ENCODE measurements around the gene BAIAP2L2. TPM values are rescaled to one million over a fixed set of nuclear protein-coding genes. Genes with fewer than 3 reads are reported as not detected.
A peak's percentile ranks its signal among the peaks of the same experiment; 100 is the strongest.
"Not testable (repeated sequence)": the region's sequence is repeated elsewhere in the genome, so short reads cannot be mapped to it uniquely, and the experiment has no call there.

The BAIAP2L2 gene, protein sequence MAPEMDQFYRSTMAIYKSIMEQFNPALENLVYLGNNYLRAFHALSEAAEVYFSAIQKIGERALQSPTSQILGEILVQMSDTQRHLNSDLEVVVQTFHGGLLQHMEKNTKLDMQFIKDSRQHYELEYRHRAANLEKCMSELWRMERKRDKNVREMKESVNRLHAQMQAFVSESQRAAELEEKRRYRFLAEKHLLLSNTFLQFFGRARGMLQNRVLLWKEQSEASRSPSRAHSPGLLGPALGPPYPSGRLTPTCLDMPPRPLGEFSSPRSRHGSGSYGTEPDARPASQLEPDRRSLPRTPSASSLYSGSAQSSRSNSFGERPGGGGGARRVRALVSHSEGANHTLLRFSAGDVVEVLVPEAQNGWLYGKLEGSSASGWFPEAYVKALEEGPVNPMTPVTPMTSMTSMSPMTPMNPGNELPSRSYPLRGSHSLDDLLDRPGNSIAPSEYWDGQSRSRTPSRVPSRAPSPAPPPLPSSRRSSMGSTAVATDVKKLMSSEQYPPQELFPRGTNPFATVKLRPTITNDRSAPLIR
- not detected for polyA plus RNA-seq

GRCh38 chr22:38110008-38110862, at the start of gene BAIAP2L2:
BAIAP2L2 (minus strand) TSS chr22:38110684; CDS start chr22:38110525, 159 bp downstream.
- Mint-ChIP-seq H3K9me3 (no peaks in the 10 kb centered on the region), H3K27me3 (no peaks in the 10 kb centered on the region), H3K27ac (peak within 1 kb of the TSS in 1 of 3 donors; percentile 74), H3K4me3 (no peak within 1 kb of the TSS), H3K36me3 (peaks cover 5% of the 10 kb centered on the region), H3K4me1 (peaks cover 2 to 4% (median 2%) of the 10 kb centered on the region in 3 donors)

DNA sequence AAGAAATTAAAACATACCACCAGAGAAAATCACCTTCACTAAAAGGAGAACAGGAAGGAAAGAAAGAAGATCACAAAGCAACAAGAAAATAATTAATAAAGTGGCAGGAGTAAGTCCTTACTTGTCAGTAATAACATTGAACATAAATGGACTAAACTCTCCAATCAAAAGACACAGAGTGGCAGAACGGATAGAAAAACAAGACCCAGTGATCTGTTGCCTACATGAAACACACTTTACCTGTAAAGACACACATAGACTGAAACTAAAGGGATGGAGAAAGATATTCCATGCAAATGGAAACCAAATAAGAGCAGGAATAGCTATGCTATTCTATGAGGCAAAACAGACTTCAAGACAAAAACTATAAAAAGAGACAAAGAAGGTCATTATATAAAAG, 45.2 kb upstream of the BAIAP2L2 start:
- Mint-ChIP-seq H3K4me3 (no peak overlapping the region), H3K9me3 (no peaks in the 10 kb centered on the region), H3K36me3 (peaks cover 3% of the 10 kb centered on the region), H3K4me1 (peaks cover 5 to 13% (median 9%) of the 10 kb centered on the region in 3 donors), H3K27ac (no peak overlapping the region), H3K27me3 (no peaks in the 10 kb centered on the region)

DNA sequence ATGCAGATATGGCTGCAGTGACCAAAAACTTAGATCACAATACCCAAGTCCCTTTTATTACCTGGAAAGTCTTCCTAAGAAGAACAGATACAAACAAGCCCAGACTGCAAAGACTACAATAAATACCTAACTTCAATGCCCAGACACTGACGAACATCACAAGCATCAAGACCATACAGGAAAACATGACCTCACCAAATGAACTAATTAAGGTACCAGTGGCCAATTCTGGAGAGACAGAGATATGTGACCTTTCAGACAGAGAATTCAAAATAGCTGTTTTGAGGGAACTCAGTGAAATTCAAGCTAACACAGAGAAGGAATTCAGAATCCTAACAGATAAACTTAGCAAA, 44.1 kb upstream of the BAIAP2L2 start:
- H3K27me3 Mint-ChIP-seq, H3K27ac Mint-ChIP-seq, H3K4me3 Mint-ChIP-seq, H3K36me3 Mint-ChIP-seq, H3K9me3 Mint-ChIP-seq: not testable (repeated sequence)
- peaks cover 3 to 13% (median 8%) of the 10 kb centered on the region in 3 donors for H3K4me1 Mint-ChIP-seq

- Mint-ChIP-seq H3K4me3 (no peak overlapping the region), H3K36me3 (peaks cover 1% of the 10 kb centered on the region), H3K9me3 (no peaks in the 10 kb centered on the region), H3K27me3 (no peaks in the 10 kb centered on the region), H3K27ac (no peak overlapping the region), H3K4me1 (peaks cover 3 to 13% (median 8%) of the 10 kb centered on the region in 3 donors)
Observed at GRCh38 chr22:38153821-38154562, 43.5 kb upstream of the BAIAP2L2 start.

DNA sequence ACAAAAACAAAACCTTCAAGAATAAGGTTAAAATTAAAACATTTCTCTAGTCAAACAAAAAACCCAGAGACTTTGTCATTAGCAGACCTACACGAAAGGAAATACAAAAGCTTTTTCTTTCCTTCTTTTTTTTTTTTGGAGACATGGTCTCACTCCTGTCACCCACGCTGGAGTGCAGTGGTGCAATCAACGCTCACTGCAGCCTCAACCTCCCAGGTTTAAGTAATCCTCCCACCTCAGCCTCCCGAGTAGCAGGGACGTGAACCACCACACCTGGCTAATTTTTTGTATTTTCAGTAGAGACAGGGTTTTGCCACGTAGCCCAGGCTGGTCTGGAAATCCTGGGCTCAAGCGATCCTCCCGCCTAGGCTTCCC, 40.6 kb upstream of the BAIAP2L2 start:
- Mint-ChIP-seq H3K27me3 (no peaks in the 10 kb centered on the region), H3K36me3 (peaks cover 5% of the 10 kb centered on the region), H3K27ac (peak overlapping the region in 1 of 3 donors; percentile 77)

DNA sequence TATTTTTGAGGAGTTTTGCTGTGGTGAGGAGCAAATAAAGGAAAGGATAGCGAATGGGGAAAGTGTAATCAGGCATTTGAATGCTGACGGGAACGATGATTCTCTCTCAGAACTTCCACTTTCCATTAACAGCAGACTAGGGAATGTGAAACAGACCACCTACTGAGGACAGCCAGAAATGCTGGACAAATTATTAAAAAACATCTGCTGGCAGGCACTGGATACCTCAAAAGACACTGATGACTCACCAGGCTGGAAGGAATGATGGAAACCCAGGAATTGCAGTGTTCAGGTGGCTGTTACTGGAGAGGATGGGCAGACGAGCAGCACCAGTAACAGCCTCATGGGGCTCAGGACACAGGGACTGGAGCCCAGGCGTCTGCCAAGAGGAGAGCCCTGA, 37.8 kb upstream of the BAIAP2L2 start:
- H3K36me3 Mint-ChIP-seq = peaks cover 7% of the 10 kb centered on the region
- no peak overlapping the region for H3K27ac Mint-ChIP-seq
- H3K4me3 Mint-ChIP-seq = no peak overlapping the region
- peaks cover 4 to 16% (median 4%) of the 10 kb centered on the region in 3 donors for H3K4me1 Mint-ChIP-seq
- no peaks in the 10 kb centered on the region for H3K27me3 Mint-ChIP-seq
- H3K9me3 Mint-ChIP-seq = no peaks in the 10 kb centered on the region

More for the DNA sequence above, 40.6 kb upstream of the BAIAP2L2 start:
- Mint-ChIP-seq H3K4me1 (peaks cover 1 to 12% (median 4%) of the 10 kb centered on the region in 3 donors), H3K9me3 (no peaks in the 10 kb centered on the region), H3K4me3 (no peak overlapping the region)

DNA sequence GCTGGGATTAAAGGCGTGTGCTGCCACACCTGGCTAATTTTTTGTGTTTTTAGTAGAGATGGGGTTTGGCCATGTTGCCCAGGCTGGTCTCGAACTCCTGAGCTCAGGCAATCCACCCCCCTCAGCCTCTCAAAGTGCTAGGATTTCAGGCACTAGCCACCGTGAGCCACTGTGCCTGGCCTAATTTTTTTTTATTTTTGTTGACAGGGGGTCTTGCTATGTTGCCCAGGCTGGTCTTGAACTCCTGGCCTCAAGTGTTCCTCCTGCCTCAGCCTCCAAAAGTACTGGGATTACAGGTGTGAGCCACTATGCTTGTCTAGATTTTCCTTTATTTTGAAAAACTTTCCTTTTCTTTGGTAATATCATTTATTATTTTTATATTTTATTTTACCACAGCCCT, 35.7 kb upstream of the BAIAP2L2 start:
- not testable (repeated sequence) for H3K27ac Mint-ChIP-seq, H3K9me3 Mint-ChIP-seq, H3K4me3 Mint-ChIP-seq, H3K27me3 Mint-ChIP-seq
- peaks cover 11% of the 10 kb centered on the region for H3K36me3 Mint-ChIP-seq
- H3K4me1 Mint-ChIP-seq = peaks cover 0 to 14% (median 4%) of the 10 kb centered on the region in 3 donors

DNA sequence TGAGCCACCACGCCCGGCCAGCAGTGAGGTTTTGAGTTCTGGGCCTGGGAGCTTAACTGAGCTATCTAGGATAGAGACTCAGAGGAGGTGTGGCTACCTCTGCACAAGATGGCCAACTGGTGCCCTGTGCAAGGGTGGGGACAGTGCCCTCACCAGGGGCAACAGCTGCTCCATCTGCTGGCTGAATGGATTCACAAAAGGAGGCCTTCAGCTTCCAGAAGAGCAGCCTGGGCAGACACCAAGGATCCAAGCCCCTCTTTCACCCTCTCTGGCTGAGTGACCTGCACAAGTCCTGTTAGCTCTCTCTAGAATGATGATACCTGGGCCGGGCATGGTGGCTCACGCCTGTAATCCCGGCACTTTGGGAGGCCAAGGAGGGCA, 33.5 kb upstream of the BAIAP2L2 start:
- Mint-ChIP-seq H3K27ac (no peak overlapping the region), H3K4me1 (peaks cover 0 to 9% (median 4%) of the 10 kb centered on the region in 3 donors), H3K36me3 (peaks cover 14% of the 10 kb centered on the region), H3K9me3 (no peaks in the 10 kb centered on the region), H3K4me3 (no peak overlapping the region), H3K27me3 (no peaks in the 10 kb centered on the region)

GRCh38 chr22:38142606-38143005, 32.1 kb upstream of the BAIAP2L2 start:
- Mint-ChIP-seq H3K4me3 (no peak overlapping the region), H3K9me3 (no peaks in the 10 kb centered on the region), H3K27ac (no peak overlapping the region), H3K27me3 (no peaks in the 10 kb centered on the region), H3K4me1 (peaks cover 0 to 4% (median 3%) of the 10 kb centered on the region in 3 donors), H3K36me3 (peaks cover 15% of the 10 kb centered on the region)

GRCh38 chr22:38141217-38141973, 30.9 kb upstream of the BAIAP2L2 start:
- Mint-ChIP-seq H3K4me1 (peaks cover 0 to 3% (median 3%) of the 10 kb centered on the region in 3 donors), H3K36me3 (peaks cover 15% of the 10 kb centered on the region), H3K9me3 (no peaks in the 10 kb centered on the region), H3K27me3 (no peaks in the 10 kb centered on the region), H3K4me3 (no peak overlapping the region), H3K27ac (no peak overlapping the region)

GRCh38 chr22:38139901-38140300, 29.4 kb upstream of the BAIAP2L2 start:
- Mint-ChIP-seq H3K9me3 (no peaks in the 10 kb centered on the region), H3K4me1 (peaks cover 0 to 8% (median 3%) of the 10 kb centered on the region in 3 donors), H3K27me3 (no peaks in the 10 kb centered on the region), H3K36me3 (peaks cover 18% of the 10 kb centered on the region), H3K27ac (no peak overlapping the region), H3K4me3 (peak overlapping the region in 1 of 4 donors; percentile 74)

DNA sequence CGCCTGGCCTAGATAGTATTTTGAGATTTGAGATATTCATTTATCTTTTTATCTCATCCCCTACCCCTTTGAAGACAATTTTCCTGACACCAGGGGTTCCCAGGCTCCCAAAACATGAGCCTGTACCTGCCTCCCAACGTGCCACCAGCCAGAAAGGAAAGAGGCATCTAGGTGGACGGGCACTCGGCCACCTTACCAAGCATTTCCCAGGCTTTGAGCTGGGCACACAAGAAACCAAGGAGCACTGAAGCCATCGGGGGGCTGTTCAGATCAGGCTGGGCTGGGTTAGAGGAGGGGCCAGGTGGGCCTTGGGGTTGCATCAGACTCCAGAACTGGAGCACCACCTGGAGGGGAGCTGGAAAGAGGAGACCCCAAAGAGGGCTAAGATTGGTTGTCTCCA, 28.5 kb upstream of the BAIAP2L2 start:
- Mint-ChIP-seq H3K27me3 (no peaks in the 10 kb centered on the region), H3K27ac (no peak overlapping the region), H3K9me3 (no peaks in the 10 kb centered on the region), H3K36me3 (peaks cover 18% of the 10 kb centered on the region), H3K4me3 (no peak overlapping the region), H3K4me1 (peaks cover 0 to 8% (median 3%) of the 10 kb centered on the region in 3 donors)

DNA sequence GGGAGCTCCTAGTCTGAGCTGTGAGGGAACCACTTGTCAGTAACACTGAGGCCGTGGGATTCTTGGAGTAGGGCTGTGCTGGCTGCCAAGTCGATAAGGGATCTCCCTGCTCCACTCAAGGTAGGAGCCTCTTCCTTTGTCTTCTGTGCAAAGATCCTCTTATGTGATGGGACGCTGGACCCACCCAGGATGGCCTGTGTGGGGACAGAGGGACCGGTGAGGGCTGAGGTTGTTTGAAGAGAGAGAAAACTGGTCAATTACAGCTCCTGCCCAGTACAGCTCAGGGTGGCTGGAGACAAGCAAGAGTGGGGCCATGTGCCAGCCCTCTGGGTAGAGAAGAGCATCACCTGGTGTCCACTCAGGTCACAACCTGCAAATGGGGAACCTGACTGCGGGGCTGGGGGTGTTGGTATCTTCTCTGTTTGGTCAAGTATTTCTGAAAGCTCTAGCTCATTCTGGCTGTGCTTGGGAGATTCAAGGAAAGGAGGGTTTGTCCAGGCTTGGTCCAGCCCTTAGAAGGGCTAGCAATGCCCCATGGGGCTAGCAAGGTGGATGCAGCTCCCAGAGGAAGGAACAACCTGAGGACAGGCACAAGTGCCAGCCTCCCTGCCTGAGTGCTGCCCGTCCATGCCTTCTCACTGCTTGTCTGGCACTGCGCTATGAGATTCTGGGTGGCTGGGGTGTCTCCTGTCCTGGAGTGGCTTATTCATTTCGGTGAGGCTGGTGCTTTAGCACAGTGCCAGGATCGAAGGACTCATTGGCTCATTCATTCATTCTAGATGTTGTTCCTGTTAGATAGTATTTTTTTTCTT, 27.6 kb upstream of the BAIAP2L2 start:
- Mint-ChIP-seq H3K4me3 (no peak overlapping the region), H3K9me3 (no peaks in the 10 kb centered on the region), H3K36me3 (peaks cover 14% of the 10 kb centered on the region), H3K4me1 (peaks cover 0 to 5% (median 0%) of the 10 kb centered on the region in 3 donors), H3K27me3 (no peaks in the 10 kb centered on the region), H3K27ac (no peak overlapping the region)

Data from IgD-negative memory B cell (primary cell).